Left ventricle myocardium inferior (tissue), 1 donor: ENCODE measurements around the gene GDPD1. TPM values are rescaled to one million over a fixed set of nuclear protein-coding genes. Genes with fewer than 3 reads are reported as not detected.
A peak's percentile ranks its signal among the peaks of the same experiment; 100 is the strongest.

Experiments
- DNase-seq: peaks from one replicate; pipeline ENCODE4 v3.0.0-alpha.2; 2020
- H3K27ac ChIP-seq: fragments of 200-600 bp; replicated peaks from 2 replicates; pipeline ENCODE4 v1.8.0; 2021
- H3K27me3 ChIP-seq: fragments of 200-600 bp; 2 replicates; pipeline ENCODE4 v1.8.0; 2021; ENCODE audit warnings: low read depth
- H3K36me3 ChIP-seq: fragments of 200-600 bp; 2 replicates; pipeline ENCODE4 v1.8.0; 2021
- H3K4me1 ChIP-seq: fragments of 200-600 bp; 2 replicates; pipeline ENCODE4 v1.8.0; 2021
- H3K4me3 ChIP-seq: fragments of 200-600 bp; 2 replicates; pipeline ENCODE4 v1.8.0; 2021; ENCODE audit warnings: mild to moderate bottlenecking, moderate library complexity
- H3K9me3 ChIP-seq: fragments of 200-600 bp; replicated peaks from 2 replicates; pipeline ENCODE4 v1.8.0; 2021
- intact Hi-C: fragments of 100-400 bp; cut with micrococcal nuclease; formaldehyde crosslinking; loops from one replicate; pipeline ENCODE4 v1.11.0; 2022
- total RNA-seq: library from RNA; stranded (reverse); fragmentation: NEBNext Ultra II Directional; extraction: Animal tissue kit (Norgen Biotek cat#: 25700); gene quantifications from one replicate; pipeline ENCODE4 v1.2.1, GENCODE V29; 2021
- TF ChIP-seq, protein P1 (sequence below): fragments of 200-600 bp; IDR thresholded peaks from 2 replicates; pipeline ENCODE4 v1.8.0; 2021; ENCODE audit warnings: antibody characterized with exemption, mild to moderate bottlenecking, borderline replicate concordance
- donor health status: DM: no; HTN: yes; CAD: no; lungs with severe emphysema.

GDPD1 gene
- total RNA-seq, 1 donor from 2014 or later = 2.9 TPM

- Histone ChIP-seq H3K4me3 (no peak overlapping the region), H3K9me3 (no peaks in the 10 kb centered on the region), H3K4me1 (no peaks in the 10 kb centered on the region), H3K27ac (no peak overlapping the region), H3K36me3 (no peaks in the 10 kb centered on the region), H3K27me3 (no peaks in the 10 kb centered on the region)
- intact Hi-C loops = no loop called here
- TF ChIP-seq, protein P1, sequence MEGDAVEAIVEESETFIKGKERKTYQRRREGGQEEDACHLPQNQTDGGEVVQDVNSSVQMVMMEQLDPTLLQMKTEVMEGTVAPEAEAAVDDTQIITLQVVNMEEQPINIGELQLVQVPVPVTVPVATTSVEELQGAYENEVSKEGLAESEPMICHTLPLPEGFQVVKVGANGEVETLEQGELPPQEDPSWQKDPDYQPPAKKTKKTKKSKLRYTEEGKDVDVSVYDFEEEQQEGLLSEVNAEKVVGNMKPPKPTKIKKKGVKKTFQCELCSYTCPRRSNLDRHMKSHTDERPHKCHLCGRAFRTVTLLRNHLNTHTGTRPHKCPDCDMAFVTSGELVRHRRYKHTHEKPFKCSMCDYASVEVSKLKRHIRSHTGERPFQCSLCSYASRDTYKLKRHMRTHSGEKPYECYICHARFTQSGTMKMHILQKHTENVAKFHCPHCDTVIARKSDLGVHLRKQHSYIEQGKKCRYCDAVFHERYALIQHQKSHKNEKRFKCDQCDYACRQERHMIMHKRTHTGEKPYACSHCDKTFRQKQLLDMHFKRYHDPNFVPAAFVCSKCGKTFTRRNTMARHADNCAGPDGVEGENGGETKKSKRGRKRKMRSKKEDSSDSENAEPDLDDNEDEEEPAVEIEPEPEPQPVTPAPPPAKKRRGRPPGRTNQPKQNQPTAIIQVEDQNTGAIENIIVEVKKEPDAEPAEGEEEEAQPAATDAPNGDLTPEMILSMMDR = no peak
- DNase-seq = no peak
Observed at GRCh38 chr17:59260722-59261121, 40.4 kb downstream of the GDPD1 start.

- Histone ChIP-seq H3K27ac (no peak overlapping the region), H3K9me3 (no peaks in the 10 kb centered on the region), H3K4me1 (no peaks in the 10 kb centered on the region), H3K27me3 (no peaks in the 10 kb centered on the region), H3K4me3 (no peak overlapping the region), H3K36me3 (peaks cover 10% of the 10 kb centered on the region)
- intact Hi-C loops = no loop called here
- no peak for DNase-seq
- TF ChIP-seq, protein P1 = no peak
Observed at GRCh38 chr17:59266745-59267144, 46.4 kb downstream of the GDPD1 start.

- intact Hi-C loops = no loop called here
- no peaks in the 10 kb centered on the region for H3K4me1 ChIP-seq
- no peak for DNase-seq
- no peak overlapping the region for H3K27ac ChIP-seq
- TF ChIP-seq, protein P1 = no peak
- no peaks in the 10 kb centered on the region for H3K27me3 ChIP-seq
- no peaks in the 10 kb centered on the region for H3K9me3 ChIP-seq
- H3K36me3 ChIP-seq = peaks cover 17% of the 10 kb centered on the region
- no peak overlapping the region for H3K4me3 ChIP-seq
Observed at GRCh38 chr17:59267776-59268175, 47.5 kb downstream of the GDPD1 start.

DNA sequence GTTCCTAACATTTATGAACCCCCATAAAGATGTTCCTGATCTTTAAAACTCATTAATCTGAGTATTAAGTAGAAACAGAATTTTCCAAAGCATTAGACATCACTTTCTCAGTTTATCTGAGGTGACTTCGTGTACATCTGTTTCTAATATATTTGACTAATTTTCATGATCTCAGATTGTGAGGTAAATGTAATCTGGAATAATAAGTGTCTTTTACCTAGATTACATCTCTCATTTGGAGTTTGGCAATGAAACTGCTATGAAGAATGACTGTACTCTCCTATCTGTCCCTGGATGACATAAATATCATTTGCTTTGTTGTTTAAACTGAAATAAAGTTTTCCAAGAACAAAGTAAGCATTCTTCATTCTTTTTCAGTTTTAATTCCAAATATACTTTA lies 55.3 kb downstream of the GDPD1 start:
- H3K4me1 ChIP-seq = no peaks in the 10 kb centered on the region
- no peak for DNase-seq
- no peaks in the 10 kb centered on the region for H3K27me3 ChIP-seq
- no peaks in the 10 kb centered on the region for H3K9me3 ChIP-seq
- H3K27ac ChIP-seq = no peak overlapping the region
- TF ChIP-seq, protein P1 = no peak
- H3K4me3 ChIP-seq = no peak overlapping the region
- H3K36me3 ChIP-seq = peaks cover 12% of the 10 kb centered on the region
- intact Hi-C loops = no loop called here

- H3K9me3 ChIP-seq = no peaks in the 10 kb centered on the region
- TF ChIP-seq, protein P1 = no peak
- DNase-seq = no peak
- H3K27ac ChIP-seq = peak overlapping the region; percentile 51
- no peaks in the 10 kb centered on the region for H3K4me1 ChIP-seq
- intact Hi-C loops = no loop called here
- peaks cover 12% of the 10 kb centered on the region for H3K36me3 ChIP-seq
- no peak overlapping the region for H3K4me3 ChIP-seq
- H3K27me3 ChIP-seq = no peaks in the 10 kb centered on the region
Observed at GRCh38 chr17:59277031-59277430, 56.7 kb downstream of the GDPD1 start.

- no peak overlapping the region for H3K4me3 ChIP-seq
- peak overlapping the region; percentile 51 for H3K27ac ChIP-seq
- H3K4me1 ChIP-seq = no peaks in the 10 kb centered on the region
- DNase-seq = no peak
- TF ChIP-seq, protein P1 = no peak
- intact Hi-C loops = no loop called here
- no peaks in the 10 kb centered on the region for H3K27me3 ChIP-seq
- no peaks in the 10 kb centered on the region for H3K9me3 ChIP-seq
- no peaks in the 10 kb centered on the region for H3K36me3 ChIP-seq
Observed at GRCh38 chr17:59278406-59278805, 58.1 kb downstream of the GDPD1 start.
